ENCODE measurements around the gene EPHA8.

EPHA8 gene

GRCh38 chr1:22563671-22564602 lies 648 bp downstream of the EPHA8 start:
- no peak for DNase-seq (ENCODE audit: low read depth in 2 of 2, low spot score in 1 of 2)

- no peak for DNase-seq (ENCODE audit: low read depth in 2 of 2, low spot score in 1 of 2)
These were observed 2.9 kb downstream of the EPHA8 start for GRCh38 chr1:22566161-22566560.

DNA sequence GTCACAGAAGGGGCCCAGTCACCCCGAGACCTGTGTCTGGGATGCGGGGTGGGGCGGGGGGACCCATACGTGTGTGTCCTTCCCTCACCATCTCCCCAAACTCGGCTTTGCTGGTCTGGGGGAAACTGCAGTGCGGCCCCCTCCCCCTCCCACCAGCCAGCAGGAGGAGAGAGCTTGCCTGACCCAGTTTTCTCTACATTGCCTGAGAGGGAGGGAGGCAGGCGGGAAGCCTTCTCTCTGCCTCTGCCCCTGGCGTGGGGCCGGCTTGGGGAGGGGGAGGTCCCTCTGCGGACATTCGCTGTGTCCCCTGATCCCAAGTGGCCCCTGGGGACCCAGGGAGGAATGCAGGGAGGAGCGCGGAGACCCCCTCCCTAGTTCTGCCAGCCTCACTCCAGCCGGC lies 3.9 kb downstream of the EPHA8 start:
- no peak for DNase-seq (ENCODE audit: low read depth in 2 of 2, low spot score in 1 of 2)

DNA sequence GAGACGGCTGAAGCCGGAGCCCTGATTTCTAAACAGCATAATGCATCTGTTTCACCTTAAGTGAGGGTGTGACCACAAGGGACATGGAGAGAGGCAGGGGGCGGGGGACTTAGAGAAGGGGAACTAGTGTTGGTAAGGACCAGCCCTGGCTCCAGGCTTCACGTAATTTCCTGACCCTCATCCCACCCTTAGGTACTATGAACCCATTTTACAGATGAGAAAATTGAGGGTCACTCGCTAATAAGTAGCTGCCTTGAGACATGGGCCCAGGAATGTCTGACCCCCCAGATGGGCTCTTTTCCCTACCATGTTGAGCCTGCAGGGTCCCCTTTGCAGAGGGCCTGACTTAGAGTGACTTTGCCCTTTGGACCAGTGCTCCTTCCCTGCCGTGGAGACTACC lies 4.7 kb downstream of the EPHA8 start:
- DNase-seq (ENCODE audit: low read depth in 2 of 2, low spot score in 1 of 2), result no peak

GRCh38 chr1:22569269-22569668 lies 6.0 kb downstream of the EPHA8 start:
- no peak for DNase-seq (ENCODE audit: low read depth in 2 of 2, low spot score in 1 of 2)

- no peak for DNase-seq (ENCODE audit: low read depth in 2 of 2, low spot score in 1 of 2)
These were observed 7.0 kb downstream of the EPHA8 start for GRCh38 chr1:22570140-22570909.

- no peak for DNase-seq (ENCODE audit: low read depth in 2 of 2, low spot score in 1 of 2)
These were observed 9.5 kb downstream of the EPHA8 start for GRCh38 chr1:22572818-22573217.

DNA sequence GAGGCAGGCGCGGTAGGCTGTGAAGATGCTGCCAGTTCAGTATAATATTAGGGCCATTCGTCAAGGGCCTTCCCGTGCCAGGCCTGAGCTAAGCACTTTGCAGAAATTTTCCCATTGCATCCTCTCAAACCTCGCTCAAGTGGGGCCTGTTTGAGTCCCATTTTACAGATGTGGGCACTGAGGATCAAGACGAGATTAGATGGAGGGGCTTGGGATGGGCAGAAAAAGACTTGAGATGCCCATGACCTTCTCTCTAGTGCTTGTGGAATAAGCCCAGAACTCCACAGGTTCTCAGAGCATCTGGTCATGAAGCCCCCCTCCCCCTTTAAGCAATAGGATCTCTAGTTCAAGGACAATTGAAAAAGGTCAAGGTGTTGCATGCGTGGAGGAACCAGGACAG lies 9.9 kb downstream of the EPHA8 start:
- DNase-seq (ENCODE audit: low read depth in 2 of 2, low spot score in 1 of 2), result no peak

GRCh38 chr1:22575532-22576149 lies 12.4 kb downstream of the EPHA8 start:
- no peak for DNase-seq (ENCODE audit: low read depth in 2 of 2, low spot score in 1 of 2)

DNA sequence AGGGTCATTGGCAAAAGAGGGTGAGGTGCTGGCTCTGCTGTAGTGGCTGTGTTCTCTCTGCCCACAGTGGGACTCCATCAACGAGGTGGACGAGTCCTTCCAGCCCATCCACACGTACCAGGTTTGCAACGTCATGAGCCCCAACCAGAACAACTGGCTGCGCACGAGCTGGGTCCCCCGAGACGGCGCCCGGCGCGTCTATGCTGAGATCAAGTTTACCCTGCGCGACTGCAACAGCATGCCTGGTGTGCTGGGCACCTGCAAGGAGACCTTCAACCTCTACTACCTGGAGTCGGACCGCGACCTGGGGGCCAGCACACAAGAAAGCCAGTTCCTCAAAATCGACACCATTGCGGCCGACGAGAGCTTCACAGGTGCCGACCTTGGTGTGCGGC lies 12.9 kb downstream of the EPHA8 start:
- DNase-seq (ENCODE audit: low read depth in 2 of 2, low spot score in 1 of 2), result no peak

GRCh38 chr1:22576617-22577016 lies 13.3 kb downstream of the EPHA8 start:
- no peak for DNase-seq (ENCODE audit: low read depth in 2 of 2, low spot score in 1 of 2)

DNA sequence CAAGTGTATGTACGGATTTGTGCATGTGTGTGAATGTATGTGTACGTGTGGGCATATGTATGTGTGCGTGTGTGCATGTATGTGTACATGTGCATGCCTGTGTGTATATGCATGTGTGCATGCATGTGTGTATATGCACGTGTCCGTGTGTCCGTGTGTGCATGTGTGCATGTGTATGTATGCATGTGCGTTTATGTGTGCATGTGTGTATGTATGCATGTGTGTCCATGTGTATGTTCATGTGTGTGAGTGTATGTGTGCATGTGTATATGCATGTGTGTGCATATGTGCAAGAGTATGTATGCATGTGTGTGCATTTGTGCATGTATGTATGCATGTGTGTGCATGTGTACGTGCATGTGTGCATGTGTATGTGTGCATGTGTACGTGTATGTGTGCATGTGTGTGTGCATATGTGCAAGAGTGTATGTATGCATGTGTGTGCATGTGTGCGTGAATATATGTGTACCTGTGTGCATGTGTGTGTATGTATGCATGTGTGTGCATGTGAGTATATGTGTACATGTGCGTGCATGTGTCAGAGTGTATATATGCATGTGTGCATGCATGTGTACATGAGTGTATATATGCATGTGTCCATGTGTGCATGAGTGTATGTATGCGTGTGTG lies 15.6 kb downstream of the EPHA8 start:
- DNase-seq (ENCODE audit: low read depth in 2 of 2, low spot score in 1 of 2), result no peak

GRCh38 chr1:22579541-22580155 lies 16.4 kb downstream of the EPHA8 start:
- DNase-seq (ENCODE audit: low read depth in 2 of 2, low spot score in 1 of 2), result no peak

- DNase-seq (ENCODE audit: low read depth in 2 of 2, low spot score in 1 of 2), result no peak
These were observed 19.7 kb downstream of the EPHA8 start for GRCh38 chr1:22582661-22583635.

DNA sequence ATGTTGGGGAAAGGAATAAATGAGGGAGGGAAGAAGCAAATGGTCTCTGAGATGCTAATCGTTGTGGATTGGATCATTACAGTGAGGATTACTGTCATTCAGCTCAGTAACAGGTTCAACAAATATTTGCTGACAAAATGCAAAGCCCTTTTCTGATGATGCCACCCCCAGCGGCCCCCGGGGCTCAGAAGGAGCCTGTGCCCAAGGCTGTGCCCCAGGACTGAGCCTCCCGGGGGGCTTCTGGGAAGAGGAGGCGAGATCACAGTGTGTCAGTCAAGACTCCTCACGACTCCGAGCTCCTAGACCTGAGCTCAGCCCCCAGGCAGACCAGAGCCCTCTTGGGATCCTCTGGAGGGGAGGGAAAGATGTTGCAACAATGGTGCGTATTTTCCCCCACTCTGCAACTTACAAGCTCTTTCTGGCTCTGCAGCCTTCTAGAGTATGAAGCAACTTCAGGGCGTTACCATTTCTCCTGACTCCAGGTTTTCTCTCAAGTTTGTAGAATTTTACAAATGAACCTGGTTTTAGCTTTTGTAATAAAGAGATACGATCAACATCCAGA lies 20.8 kb downstream of the EPHA8 start:
- no peak for DNase-seq (ENCODE audit: low read depth in 2 of 2, low spot score in 1 of 2)

- no peak for DNase-seq (ENCODE audit: low read depth in 2 of 2, low spot score in 1 of 2)
These were observed 21.7 kb downstream of the EPHA8 start for GRCh38 chr1:22584970-22585369.

- DNase-seq (ENCODE audit: low read depth in 2 of 2, low spot score in 1 of 2), result no peak
These were observed 22.2 kb downstream of the EPHA8 start for GRCh38 chr1:22585471-22585870.

DNA sequence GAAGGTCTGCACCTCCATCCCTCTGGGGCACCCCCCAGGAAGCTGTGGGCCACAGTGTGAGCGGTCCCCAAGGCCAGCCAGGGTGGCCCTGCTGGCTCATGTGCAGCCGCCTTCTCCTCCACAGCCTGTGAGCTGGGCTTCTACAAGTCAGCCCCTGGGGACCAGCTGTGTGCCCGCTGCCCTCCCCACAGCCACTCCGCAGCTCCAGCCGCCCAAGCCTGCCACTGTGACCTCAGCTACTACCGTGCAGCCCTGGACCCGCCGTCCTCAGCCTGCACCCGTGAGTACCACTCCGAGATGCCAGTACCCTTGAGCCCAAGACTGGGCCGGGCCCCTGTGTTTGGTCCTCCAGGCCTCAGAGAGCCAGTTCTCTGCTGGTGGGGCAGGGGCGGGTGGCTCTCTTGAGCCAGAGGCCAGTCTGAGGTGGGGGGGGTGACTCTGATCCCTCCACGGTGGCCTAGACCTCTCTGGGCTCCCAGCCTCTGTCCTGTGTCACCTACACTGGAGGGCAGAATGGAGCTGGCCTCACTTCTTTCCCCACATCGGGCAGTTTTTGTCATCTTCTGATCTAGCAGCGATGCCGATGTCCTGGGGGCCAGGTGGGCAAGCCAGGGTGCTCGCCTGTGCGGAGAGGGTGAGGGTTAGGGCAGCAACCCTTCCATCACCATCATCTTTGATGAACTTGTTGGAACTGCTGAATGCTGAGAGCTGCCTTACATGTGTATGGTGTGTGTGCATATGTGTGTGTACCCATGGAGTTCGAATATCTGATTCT lies 23.3 kb downstream of the EPHA8 start:
- no peak for DNase-seq (ENCODE audit: low read depth in 2 of 2, low spot score in 1 of 2)

DNA sequence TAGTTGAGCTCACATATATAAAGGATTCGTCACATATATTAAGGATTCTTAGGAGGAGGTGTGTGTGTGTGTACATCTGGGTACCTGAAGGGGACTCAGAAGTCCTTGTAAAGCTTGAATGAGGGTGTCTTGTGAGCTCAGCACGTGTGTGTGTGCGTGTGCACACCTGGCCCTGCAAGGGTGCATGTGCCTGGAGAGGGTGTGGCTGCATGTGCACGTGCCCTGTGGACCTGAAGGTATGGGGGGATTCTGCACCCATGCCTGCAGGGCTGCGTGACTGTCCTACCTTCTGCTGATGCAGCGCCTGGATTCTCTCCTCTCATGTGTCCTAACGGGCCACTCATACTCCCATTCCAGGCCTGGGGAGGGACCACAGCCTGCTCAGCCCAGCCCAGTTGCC lies 24.0 kb downstream of the EPHA8 start:
- DNase-seq (ENCODE audit: low read depth in 2 of 2, low spot score in 1 of 2), result no peak
